CD8-positive, alpha-beta memory T cell (primary cell): ENCODE measurements around the gene CACNA1C. TPM values are rescaled to one million over a fixed set of nuclear protein-coding genes. Genes with fewer than 3 reads are reported as not detected.

ENCODE experiments used
- CTCF ChIA-PET: fragments of 350-600 bp; sonication (Branson Sonifier 250); formaldehyde crosslinking; loops from one replicate; lab custom pipeline; 2021; ENCODE audit warnings: antibody characterized with exemption; lab: Charles Lee
- POLR2A ChIA-PET: fragments of 350-600 bp; sonication (Branson Sonifier 250); formaldehyde crosslinking; loops from one replicate; lab custom pipeline; 2021; ENCODE audit warnings: antibody characterized with exemption; lab: Charles Lee
- DNase-seq, 5 donors: peaks; one replicate each; pipeline versions ENCODE4 v3.0.0 to v3.0.0-alpha.2; 2020 to 2022; ENCODE audit warnings: mixed read lengths in 1 of 5
- H3K27ac ChIP-seq: one replicate; pipeline ENCODE4 v1.7.0; 2013; ENCODE audit warnings: low read depth, mild to moderate bottlenecking, low read length, moderate library complexity
- H3K27me3 ChIP-seq: 2 replicates; pipeline ENCODE4 v1.7.0; 2013; ENCODE audit warnings: low read length, mild to moderate bottlenecking; ENCODE audit not compliant: insufficient read depth, poor library complexity, severe bottlenecking
- H3K36me3 ChIP-seq: 2 replicates; pipeline ENCODE4 v1.7.0; 2013; ENCODE audit warnings: mild to moderate bottlenecking, low read length, moderate library complexity; ENCODE audit not compliant: insufficient read depth
- H3K4me1 ChIP-seq: 2 replicates; pipeline ENCODE4 v1.7.0; 2013; ENCODE audit warnings: mild to moderate bottlenecking, low read length, moderate library complexity; ENCODE audit not compliant: insufficient read depth
- H3K4me3 ChIP-seq: 2 replicates; pipeline ENCODE4 v1.7.0; 2013; ENCODE audit warnings: mild to moderate bottlenecking, low read length
- H3K9me3 ChIP-seq: 2 replicates; pipeline ENCODE4 v1.7.0; 2013; ENCODE audit warnings: mild to moderate bottlenecking, low read length
- H3K27ac Mint-ChIP-seq, 8 donors: one replicate each; pipeline ENCODE4 v1.8.0; 2020 to 2021; ENCODE audit warnings: mixed read lengths in 8 of 8, mild to moderate bottlenecking in 6 of 8, inconsistent platforms in 3 of 8, moderate library complexity in 3 of 8
- H3K27me3 Mint-ChIP-seq, 2 donors: one replicate each; pipeline ENCODE4 v1.8.0; 2020 to 2021; ENCODE audit warnings: mixed read lengths in 2 of 2, mild to moderate bottlenecking in 1 of 2, moderate library complexity in 1 of 2
- H3K36me3 Mint-ChIP-seq, 3 donors: one replicate each; pipeline ENCODE4 v1.8.0; 2020 to 2021; ENCODE audit warnings: mixed read lengths in 3 of 3, inconsistent platforms in 1 of 3, mild to moderate bottlenecking in 1 of 3
- H3K4me1 Mint-ChIP-seq, 3 donors: one replicate each; pipeline ENCODE4 v1.8.0; 2020 to 2021; ENCODE audit warnings: mixed read lengths in 3 of 3, inconsistent platforms in 1 of 3, mild to moderate bottlenecking in 1 of 3
- H3K4me3 Mint-ChIP-seq, 7 donors: one replicate each; pipeline ENCODE4 v1.8.0; 2020 to 2021; ENCODE audit warnings: mixed read lengths in 7 of 7, mild to moderate bottlenecking in 6 of 7, moderate library complexity in 4 of 7, inconsistent platforms in 2 of 7
- H3K9me3 Mint-ChIP-seq, 5 donors: one replicate each; pipeline ENCODE4 v1.8.0; 2020 to 2022; ENCODE audit warnings: mixed read lengths in 5 of 5, mild to moderate bottlenecking in 3 of 5, moderate library complexity in 2 of 5, inconsistent platforms in 1 of 5
- polyA plus RNA-seq: library from polyadenylated mRNA; unstranded; fragments of 300-500 nt; fragmentation: Illumina TruSeq; gene quantifications from one replicate; pipeline ENCODE4 v1.2.3, GENCODE V29; 2021
- total RNA-seq, 2 experiments: library from RNA; stranded (reverse); gene quantifications; one replicate each; pipeline ENCODE4 v1.2.3, GENCODE V29; 2021

Gene CACNA1C
- total and polyA plus RNA-seq, 3 experiments from 2014 or later: 0.04 to 0.10 (median 0.04) TPM

- ChIA-PET POLR2A (no interaction called here), CTCF (no interaction called here)
- Histone ChIP-seq H3K9me3 (no peaks in the 10 kb centered on the region), H3K4me1 (no peaks in the 10 kb centered on the region), H3K27ac (no peak overlapping the region), H3K4me3 (no peak overlapping the region), H3K36me3 (no peaks in the 10 kb centered on the region), H3K27me3 (no peaks in the 10 kb centered on the region)
- peaks cover 1 to 16% of the 10 kb centered on the region in 2 donors for H3K27me3 Mint-ChIP-seq
- H3K36me3 Mint-ChIP-seq: no peaks in the 10 kb centered on the region
- H3K4me1 Mint-ChIP-seq: no peaks in the 10 kb centered on the region
- H3K27ac Mint-ChIP-seq: no peak overlapping the region
- H3K9me3 Mint-ChIP-seq: no peaks in the 10 kb centered on the region
- H3K4me3 Mint-ChIP-seq: no peak overlapping the region
- no peak for DNase-seq
These were observed 285.6 kb downstream of the CACNA1C start for GRCh38 chr12:2338381-2338780.

GRCh38 chr12:2338991-2339431 is 286.2 kb downstream of the CACNA1C start:
- Mint-ChIP-seq H3K4me3 (no peak overlapping the region), H3K4me1 (no peaks in the 10 kb centered on the region), H3K36me3 (no peaks in the 10 kb centered on the region), H3K27ac (no peak overlapping the region), H3K27me3 (peaks cover 1 to 16% of the 10 kb centered on the region in 2 donors), H3K9me3 (no peaks in the 10 kb centered on the region)
- CTCF ChIA-PET: no interaction called here
- Histone ChIP-seq H3K36me3 (no peaks in the 10 kb centered on the region), H3K27me3 (no peaks in the 10 kb centered on the region), H3K4me1 (no peaks in the 10 kb centered on the region), H3K9me3 (no peaks in the 10 kb centered on the region), H3K27ac (no peak overlapping the region), H3K4me3 (no peak overlapping the region)
- no peak for DNase-seq
- POLR2A ChIA-PET: no interaction called here

- no peaks in the 10 kb centered on the region for H3K27me3 ChIP-seq
- H3K9me3 Mint-ChIP-seq: no peaks in the 10 kb centered on the region
- peaks cover 7 to 20% of the 10 kb centered on the region in 2 donors for H3K27me3 Mint-ChIP-seq
- no peaks in the 10 kb centered on the region for H3K9me3 ChIP-seq
- no peaks in the 10 kb centered on the region for H3K4me1 ChIP-seq
- no peaks in the 10 kb centered on the region for H3K4me1 Mint-ChIP-seq
- CTCF ChIA-PET: no interaction called here
- H3K4me3 ChIP-seq: no peak overlapping the region
- no peak overlapping the region for H3K27ac ChIP-seq
- H3K36me3 Mint-ChIP-seq: no peaks in the 10 kb centered on the region
- H3K27ac Mint-ChIP-seq: no peak overlapping the region
- POLR2A ChIA-PET: no interaction called here
- no peak for DNase-seq
- H3K4me3 Mint-ChIP-seq: no peak overlapping the region
- no peaks in the 10 kb centered on the region for H3K36me3 ChIP-seq
These were observed 288.4 kb downstream of the CACNA1C start for GRCh38 chr12:2341051-2341751.

- ChIA-PET CTCF (no interaction called here), POLR2A (no interaction called here)
- Mint-ChIP-seq H3K4me3 (no peak overlapping the region), H3K36me3 (no peaks in the 10 kb centered on the region), H3K4me1 (no peaks in the 10 kb centered on the region), H3K27ac (no peak overlapping the region), H3K27me3 (peaks cover 7 to 21% of the 10 kb centered on the region in 2 donors), H3K9me3 (no peaks in the 10 kb centered on the region)
- Histone ChIP-seq H3K9me3 (no peaks in the 10 kb centered on the region), H3K27me3 (no peaks in the 10 kb centered on the region), H3K27ac (no peak overlapping the region), H3K36me3 (no peaks in the 10 kb centered on the region), H3K4me3 (no peak overlapping the region), H3K4me1 (no peaks in the 10 kb centered on the region)
- DNase-seq: no peak
These were observed 289.1 kb downstream of the CACNA1C start for GRCh38 chr12:2341871-2342270.

- Histone ChIP-seq H3K4me3 (no peak overlapping the region), H3K4me1 (no peaks in the 10 kb centered on the region), H3K27ac (no peak overlapping the region), H3K9me3 (no peaks in the 10 kb centered on the region), H3K27me3 (no peaks in the 10 kb centered on the region), H3K36me3 (no peaks in the 10 kb centered on the region)
- DNase-seq: no peak
- CTCF ChIA-PET: no interaction called here
- Mint-ChIP-seq H3K4me3 (no peak overlapping the region), H3K9me3 (no peaks in the 10 kb centered on the region), H3K27me3 (peaks cover 7 to 15% of the 10 kb centered on the region in 2 donors), H3K4me1 (no peaks in the 10 kb centered on the region), H3K27ac (no peak overlapping the region), H3K36me3 (no peaks in the 10 kb centered on the region)
- POLR2A ChIA-PET: no interaction called here
These were observed 290.9 kb downstream of the CACNA1C start for GRCh38 chr12:2343681-2344080.

GRCh38 chr12:2344476-2344875 is 291.7 kb downstream of the CACNA1C start:
- Mint-ChIP-seq H3K4me3 (no peak overlapping the region), H3K9me3 (no peaks in the 10 kb centered on the region), H3K4me1 (no peaks in the 10 kb centered on the region), H3K27ac (no peak overlapping the region), H3K36me3 (no peaks in the 10 kb centered on the region), H3K27me3 (peaks cover 7 to 15% of the 10 kb centered on the region in 2 donors)
- H3K9me3 ChIP-seq: no peaks in the 10 kb centered on the region
- H3K4me1 ChIP-seq: no peaks in the 10 kb centered on the region
- no peaks in the 10 kb centered on the region for H3K36me3 ChIP-seq
- H3K27me3 ChIP-seq: no peaks in the 10 kb centered on the region
- DNase-seq: no peak
- CTCF ChIA-PET: no interaction called here
- no peak overlapping the region for H3K4me3 ChIP-seq
- H3K27ac ChIP-seq: no peak overlapping the region
- POLR2A ChIA-PET: no interaction called here

- Histone ChIP-seq H3K4me1 (no peaks in the 10 kb centered on the region), H3K36me3 (no peaks in the 10 kb centered on the region), H3K27me3 (no peaks in the 10 kb centered on the region), H3K27ac (no peak overlapping the region), H3K9me3 (no peaks in the 10 kb centered on the region), H3K4me3 (no peak overlapping the region)
- Mint-ChIP-seq H3K27ac (no peak overlapping the region), H3K4me3 (no peak overlapping the region), H3K4me1 (no peaks in the 10 kb centered on the region), H3K9me3 (no peaks in the 10 kb centered on the region), H3K36me3 (no peaks in the 10 kb centered on the region), H3K27me3 (peaks cover 7 to 19% of the 10 kb centered on the region in 2 donors)
- CTCF ChIA-PET: no interaction called here
- no peak for DNase-seq
- POLR2A ChIA-PET: no interaction called here
These were observed 292.1 kb downstream of the CACNA1C start for GRCh38 chr12:2344885-2345284.

- no peaks in the 10 kb centered on the region for H3K4me1 ChIP-seq
- no peaks in the 10 kb centered on the region for H3K36me3 Mint-ChIP-seq
- no peaks in the 10 kb centered on the region for H3K36me3 ChIP-seq
- no peak for DNase-seq
- no peaks in the 10 kb centered on the region for H3K4me1 Mint-ChIP-seq
- H3K27ac ChIP-seq: no peak overlapping the region
- no peak overlapping the region for H3K4me3 Mint-ChIP-seq
- CTCF ChIA-PET: no interaction called here
- no peak overlapping the region for H3K27ac Mint-ChIP-seq
- no peak overlapping the region for H3K4me3 ChIP-seq
- H3K27me3 Mint-ChIP-seq: peaks cover 6 to 19% of the 10 kb centered on the region in 2 donors
- no peaks in the 10 kb centered on the region for H3K9me3 Mint-ChIP-seq
- POLR2A ChIA-PET: no interaction called here
- no peaks in the 10 kb centered on the region for H3K9me3 ChIP-seq
- H3K27me3 ChIP-seq: no peaks in the 10 kb centered on the region
These were observed 293.1 kb downstream of the CACNA1C start for GRCh38 chr12:2345902-2346301.
